ENCODE results near the gene GNAI2.
"Not testable (repeated sequence)": the region's sequence is repeated elsewhere in the genome, so short reads cannot be mapped to it uniquely, and the experiment has no call there.

GNAI2 gene

GRCh38 chr3:50224639-50225038 lies 11.4 kb upstream of the GNAI2 start:
- in situ Hi-C loops (cut with MboI; ENCODE audit: low sequenced_read_pairs) = no loop called here

GRCh38 chr3:50226888-50227389 lies 9.1 kb upstream of the GNAI2 start:
- in situ Hi-C loops (cut with MboI; ENCODE audit: low sequenced_read_pairs) = no loop called here

GRCh38 chr3:50227390-50228183 lies 8.4 kb upstream of the GNAI2 start:
- in situ Hi-C loops (cut with MboI; ENCODE audit: low sequenced_read_pairs) = no loop called here

DNA sequence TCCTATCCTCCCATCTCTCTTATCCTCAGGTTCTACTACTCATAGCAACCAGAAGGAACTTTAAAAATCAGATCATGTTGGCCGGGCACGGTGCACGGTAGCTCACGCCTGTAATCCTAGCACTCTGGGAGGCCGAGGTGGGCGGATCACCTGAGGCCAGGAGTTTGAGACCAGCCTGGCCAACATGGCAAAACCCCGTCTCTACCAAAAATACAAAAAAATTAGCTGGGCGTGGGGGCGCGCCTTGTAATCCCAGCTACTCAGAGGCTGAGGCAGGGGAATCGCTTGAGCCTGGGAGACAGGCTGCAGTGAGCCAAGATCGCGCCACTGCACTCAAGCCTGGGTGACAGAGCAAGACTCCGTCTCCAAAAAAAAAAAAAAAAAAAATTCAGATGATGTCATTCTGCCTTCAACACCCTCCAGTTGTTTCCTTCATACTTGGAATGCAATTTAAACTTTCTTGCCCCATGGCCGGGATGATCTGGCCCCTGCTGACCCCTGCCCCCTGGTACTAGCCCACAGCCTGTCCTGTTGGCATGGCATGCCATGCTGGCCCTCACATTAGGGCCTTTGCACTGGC lies 7.7 kb upstream of the GNAI2 start:
- in situ Hi-C loops (cut with MboI; ENCODE audit: low sequenced_read_pairs) = not testable (repeated sequence)

DNA sequence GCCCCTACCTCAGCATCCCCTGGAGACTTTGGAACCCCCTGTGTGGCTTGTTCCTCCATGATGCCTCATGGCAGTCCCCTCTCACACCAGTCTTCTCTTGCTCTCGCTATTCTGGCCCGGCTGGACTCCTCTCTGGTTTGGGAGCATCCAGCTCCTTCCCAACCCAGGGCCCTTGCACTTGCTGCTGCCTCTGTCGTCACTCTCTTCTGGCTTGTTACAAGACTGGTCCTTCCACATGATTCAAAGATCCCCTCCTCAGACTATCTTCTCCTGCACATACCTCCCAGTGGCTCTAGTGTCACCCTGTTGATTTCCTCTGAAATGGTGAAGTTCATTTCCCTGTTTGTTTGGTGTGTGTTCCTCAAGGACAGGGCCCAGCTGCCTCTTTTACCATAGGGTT lies 6.5 kb upstream of the GNAI2 start:
- in situ Hi-C loops (cut with MboI; ENCODE audit: low sequenced_read_pairs) = no loop called here

- in situ Hi-C loops (cut with MboI; ENCODE audit: low sequenced_read_pairs) = no loop called here
These were observed 5.8 kb upstream of the GNAI2 start for GRCh38 chr3:50230104-50230793.

DNA sequence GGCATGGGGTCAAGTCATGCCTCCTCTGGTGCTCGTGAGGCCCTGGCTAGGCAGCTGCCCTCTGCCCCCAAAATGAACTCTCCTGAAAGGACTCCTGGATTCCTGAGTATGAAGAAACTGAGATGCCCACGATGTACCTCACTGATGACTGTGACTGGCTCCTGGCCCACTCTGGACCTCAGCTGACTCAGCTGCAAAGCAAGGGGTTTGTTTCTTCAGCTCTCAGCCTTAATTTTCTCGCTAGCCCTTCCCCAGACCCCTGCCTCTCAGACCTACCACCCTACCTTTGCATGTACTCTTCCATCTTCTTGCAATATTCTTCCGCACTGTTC lies 5.2 kb upstream of the GNAI2 start:
- in situ Hi-C loops (cut with MboI; ENCODE audit: low sequenced_read_pairs) = no loop called here

GRCh38 chr3:50231581-50231980 lies 4.4 kb upstream of the GNAI2 start:
- in situ Hi-C loops (cut with MboI; ENCODE audit: low sequenced_read_pairs) = no loop called here

DNA sequence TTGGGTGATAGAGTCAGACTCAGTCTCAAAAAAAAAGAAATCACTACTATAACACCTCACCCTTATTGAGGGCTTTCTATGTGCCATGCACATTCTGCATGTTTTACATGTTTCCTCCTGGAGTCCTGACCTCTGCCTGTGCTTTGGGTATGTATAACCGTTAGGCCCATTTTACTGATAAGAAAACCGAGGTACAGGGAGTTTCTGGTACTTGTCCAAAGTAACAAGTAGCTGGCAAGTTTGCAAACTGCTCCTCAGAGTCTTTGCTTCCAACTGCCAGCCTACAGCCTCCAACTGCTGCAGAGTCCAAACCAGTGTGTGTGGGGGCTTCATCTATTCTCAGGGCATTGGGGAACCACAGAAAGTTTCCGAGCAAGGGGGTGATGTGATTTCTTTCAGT lies 3.7 kb upstream of the GNAI2 start:
- in situ Hi-C loops (cut with MboI; ENCODE audit: low sequenced_read_pairs) = no loop called here

- in situ Hi-C loops (cut with MboI; ENCODE audit: low sequenced_read_pairs) = no loop called here
These were observed 2.8 kb upstream of the GNAI2 start for GRCh38 chr3:50233176-50233575.

- in situ Hi-C loops (cut with MboI; ENCODE audit: low sequenced_read_pairs) = no loop called here
These were observed 604 bp downstream of the GNAI2 start for GRCh38 chr3:50236484-50237132.

- in situ Hi-C loops (cut with MboI; ENCODE audit: low sequenced_read_pairs) = no loop called here
These were observed 1.2 kb downstream of the GNAI2 start for GRCh38 chr3:50237133-50237651.

- in situ Hi-C loops (cut with MboI; ENCODE audit: low sequenced_read_pairs) = no loop called here
These were observed 1.9 kb downstream of the GNAI2 start for GRCh38 chr3:50237754-50238548.

- in situ Hi-C loops (cut with MboI; ENCODE audit: low sequenced_read_pairs) = no loop called here
These were observed 2.6 kb downstream of the GNAI2 start for GRCh38 chr3:50238549-50239026.

DNA sequence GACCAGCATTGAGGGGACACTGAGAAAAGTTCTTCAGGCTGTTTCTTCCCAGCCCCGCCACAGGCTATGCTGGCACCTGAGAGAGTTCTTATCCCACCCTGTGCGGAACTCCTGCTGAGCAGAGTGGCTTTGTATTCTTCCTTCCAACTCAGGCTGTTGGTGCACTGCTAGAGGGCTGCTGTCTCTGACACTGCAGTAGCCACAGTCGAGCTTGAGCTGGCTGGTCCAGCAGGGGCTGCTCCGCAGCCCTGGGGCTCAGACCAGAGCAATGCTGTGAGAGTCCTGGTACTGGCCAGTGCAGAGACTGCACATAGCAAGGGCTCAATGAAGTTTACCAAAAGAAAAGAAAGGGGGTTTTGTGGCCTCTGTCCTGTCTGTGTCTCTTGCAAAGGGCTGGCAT lies 3.6 kb downstream of the GNAI2 start:
- in situ Hi-C loops (cut with MboI; ENCODE audit: low sequenced_read_pairs) = no loop called here

DNA sequence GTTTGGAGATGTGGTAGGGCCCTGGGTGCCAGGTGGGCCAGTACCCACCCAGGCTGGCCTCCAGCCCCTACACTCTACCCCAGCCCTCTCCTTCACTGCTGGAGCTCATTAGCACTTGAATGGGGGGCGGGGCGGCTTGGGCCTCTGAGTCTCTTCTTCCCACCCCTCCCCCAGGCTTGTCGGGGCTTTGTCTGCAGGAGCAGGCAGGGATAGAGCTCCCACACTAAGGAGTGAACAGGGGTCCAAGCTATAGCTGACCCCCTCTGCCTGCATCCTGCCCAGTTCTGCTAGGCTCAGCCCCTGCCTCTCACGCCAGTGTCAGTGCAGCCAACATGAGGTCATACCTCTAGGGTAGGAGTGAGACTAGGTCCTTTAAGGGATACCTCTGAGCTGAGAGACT lies 5.2 kb downstream of the GNAI2 start:
- in situ Hi-C loops (cut with MboI; ENCODE audit: low sequenced_read_pairs) = no loop called here

DNA sequence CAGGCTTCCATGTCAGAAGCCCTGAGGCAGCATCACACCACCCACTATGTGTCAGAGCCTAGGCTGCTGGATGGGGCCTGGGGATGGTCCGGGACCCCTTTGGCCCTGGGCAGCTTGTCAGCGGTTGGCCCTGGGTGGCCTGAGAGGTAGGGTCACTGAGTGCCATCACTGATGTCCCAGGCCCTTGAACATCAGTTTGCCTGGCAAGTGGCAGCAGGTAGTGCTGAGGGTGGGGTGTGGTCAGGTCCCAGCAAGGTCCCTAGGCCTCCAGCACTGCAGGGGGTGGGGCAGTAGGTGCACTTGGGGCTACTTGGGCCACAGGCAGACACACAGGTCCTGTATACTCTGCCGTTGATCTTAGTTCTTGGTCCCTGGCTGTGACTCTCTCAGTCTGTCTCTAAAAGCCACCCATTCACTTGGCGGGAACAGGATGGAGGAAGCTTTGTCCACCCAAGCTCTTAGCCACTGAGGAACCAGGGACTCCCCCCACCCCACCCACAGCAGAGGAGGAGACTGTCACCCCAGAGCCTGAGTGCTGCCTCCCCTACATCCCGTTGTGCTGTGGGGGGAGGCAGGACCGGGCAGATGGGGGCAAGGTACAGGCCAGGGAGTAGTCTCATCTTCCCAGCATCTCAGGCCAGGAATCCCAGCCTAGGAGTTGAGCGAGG lies 5.8 kb downstream of the GNAI2 start:
- in situ Hi-C loops (cut with MboI; ENCODE audit: low sequenced_read_pairs) = no loop called here

DNA sequence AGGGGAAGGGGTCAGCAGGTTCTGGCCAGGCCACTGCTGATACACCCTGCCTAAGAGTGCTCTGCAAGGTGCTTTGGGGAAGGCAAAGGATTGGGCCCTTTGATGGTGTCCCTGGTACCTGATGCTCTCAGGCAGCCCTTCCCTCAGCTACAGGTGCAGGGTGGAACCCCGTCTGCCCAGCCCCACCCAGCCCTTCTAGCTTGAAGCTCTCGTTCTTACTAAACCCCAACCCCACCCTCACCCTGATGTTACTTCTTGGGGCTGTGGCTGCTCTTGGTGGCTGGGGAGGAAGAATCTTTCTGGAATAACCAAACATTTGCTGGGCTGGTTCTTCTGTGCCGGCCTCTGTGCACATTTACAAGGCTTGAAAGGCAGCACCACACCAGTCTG lies 6.4 kb downstream of the GNAI2 start:
- in situ Hi-C loops (cut with MboI; ENCODE audit: low sequenced_read_pairs) = no loop called here

DNA sequence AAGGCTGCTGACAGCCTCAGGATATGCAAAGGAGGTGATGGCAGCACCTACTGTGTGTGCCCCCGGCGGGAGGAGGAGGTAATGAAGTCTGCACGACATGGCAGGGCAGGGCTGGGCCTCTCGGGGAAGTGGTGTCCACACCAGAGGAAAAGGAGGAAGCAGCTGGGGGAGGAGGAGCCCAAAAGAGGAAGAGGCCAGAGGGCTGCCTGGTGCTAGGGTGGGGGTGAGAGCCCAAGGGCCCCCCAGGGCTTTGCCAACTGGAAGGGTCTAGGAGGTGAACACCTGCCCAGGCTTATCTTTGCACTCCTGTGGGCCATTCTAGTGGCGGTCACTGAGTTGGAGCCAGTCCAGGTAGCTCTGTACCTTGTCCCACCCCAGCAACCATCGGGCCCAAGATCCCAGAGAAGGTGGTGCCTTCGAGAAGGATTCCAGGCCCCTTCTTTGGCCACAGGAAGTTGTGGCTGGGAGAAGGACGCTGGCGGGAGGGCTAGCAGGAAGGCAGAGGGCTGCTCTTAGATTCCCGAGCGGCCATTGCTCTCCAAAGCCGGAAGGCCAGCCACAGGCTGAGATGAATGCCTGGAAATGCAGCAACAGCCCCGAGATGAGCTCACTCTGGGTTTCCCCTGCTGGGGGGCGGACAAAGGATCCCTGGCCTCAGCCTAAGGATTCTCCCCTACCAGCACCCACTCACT lies 7.0 kb downstream of the GNAI2 start:
- in situ Hi-C loops (cut with MboI; ENCODE audit: low sequenced_read_pairs) = no loop called here
